CD4-positive, alpha-beta memory T cell (primary cell): ENCODE results near the gene SPINDOC. TPM values are rescaled to one million over a fixed set of nuclear protein-coding genes. Genes with fewer than 3 reads are reported as not detected.

ENCODE experiments used
- CTCF ChIA-PET: fragments of 350-600 bp; sonication (Branson Sonifier 250); formaldehyde crosslinking; loops from one replicate; lab custom pipeline; 2021; ENCODE audit warnings: inconsistent platforms; ENCODE audit not compliant: partially characterized antibody; lab: Charles Lee
- POLR2A ChIA-PET: fragments of 350-600 bp; sonication (Branson Sonifier 250); formaldehyde crosslinking; loops from one replicate; lab custom pipeline; 2021; ENCODE audit not compliant: partially characterized antibody; lab: Charles Lee
- DNase-seq, 5 donors: peaks; one replicate each; pipeline versions ENCODE4 v3.0.0 to v3.0.0-alpha.2; 2020 to 2022; ENCODE audit warnings: mixed read lengths in 1 of 5
- H3K27ac ChIP-seq: one replicate; pipeline ENCODE4 v1.7.0; 2013; ENCODE audit warnings: low read depth, low read length
- H3K27me3 ChIP-seq: 2 replicates; pipeline ENCODE4 v1.7.0; 2013; ENCODE audit warnings: mild to moderate bottlenecking, low read length, moderate library complexity; ENCODE audit not compliant: insufficient read depth
- H3K36me3 ChIP-seq: 2 replicates; pipeline ENCODE4 v1.7.0; 2013; ENCODE audit warnings: mild to moderate bottlenecking, low read length, moderate library complexity; ENCODE audit not compliant: insufficient read depth
- H3K4me1 ChIP-seq: 2 replicates; pipeline ENCODE4 v1.7.0; 2013; ENCODE audit warnings: mild to moderate bottlenecking, low read length, moderate library complexity; ENCODE audit not compliant: insufficient read depth
- H3K4me3 ChIP-seq, 2 donors: one replicate each; pipeline ENCODE4 v1.7.0; 2013; ENCODE audit warnings: low read length in 2 of 2, mild to moderate bottlenecking in 1 of 2
- H3K9me3 ChIP-seq, 2 donors: one replicate each; pipeline ENCODE4 v1.7.0; 2013; ENCODE audit warnings: low read length in 2 of 2, control low read depth in 1 of 2; ENCODE audit not compliant: control insufficient read depth in 1 of 2
- H3K27ac Mint-ChIP-seq, 7 donors: one replicate each; pipeline ENCODE4 v1.8.0; 2020 to 2021; ENCODE audit warnings: mixed read lengths in 7 of 7, mild to moderate bottlenecking in 6 of 7, inconsistent platforms in 3 of 7, moderate library complexity in 3 of 7
- H3K27me3 Mint-ChIP-seq, 2 donors: one replicate each; pipeline ENCODE4 v1.8.0; 2020 to 2021; ENCODE audit warnings: mixed read lengths in 2 of 2
- H3K36me3 Mint-ChIP-seq, 2 donors: one replicate each; pipeline ENCODE4 v1.8.0; 2020 to 2021; ENCODE audit warnings: mixed read lengths in 2 of 2, inconsistent platforms in 1 of 2, mild to moderate bottlenecking in 1 of 2
- H3K4me1 Mint-ChIP-seq, 4 donors: one replicate each; pipeline ENCODE4 v1.8.0; 2020 to 2021; ENCODE audit warnings: mixed read lengths in 4 of 4, mild to moderate bottlenecking in 1 of 4
- H3K4me3 Mint-ChIP-seq, 8 donors: one replicate each; pipeline ENCODE4 v1.8.0; 2020 to 2021; ENCODE audit warnings: mixed read lengths in 8 of 8, mild to moderate bottlenecking in 7 of 8, moderate library complexity in 6 of 8, inconsistent platforms in 3 of 8
- H3K9me3 Mint-ChIP-seq, 8 donors: one replicate each; pipeline ENCODE4 v1.8.0; 2020 to 2021; ENCODE audit warnings: mixed read lengths in 8 of 8, mild to moderate bottlenecking in 5 of 8, inconsistent platforms in 3 of 8, moderate library complexity in 1 of 8
- intact Hi-C: fragments of 100-400 bp; cut with micrococcal nuclease; formaldehyde crosslinking; loops from one replicate; pipeline ENCODE4 v1.15.1; 2023
- polyA plus RNA-seq, 2 donors: library from polyadenylated mRNA; unstranded; fragments of 300-500 nt; fragmentation: Illumina TruSeq; gene quantifications; one replicate each; pipeline ENCODE4 v1.2.3, GENCODE V29; 2021
- total RNA-seq, 2 experiments: library from RNA; stranded (reverse); gene quantifications; one replicate each; pipeline ENCODE4 v1.2.3, GENCODE V29; 2021

Gene SPINDOC
- total and polyA plus RNA-seq, 4 experiments from 2014 or later: 0.63 to 14.8 (median 6.5) TPM

DNA sequence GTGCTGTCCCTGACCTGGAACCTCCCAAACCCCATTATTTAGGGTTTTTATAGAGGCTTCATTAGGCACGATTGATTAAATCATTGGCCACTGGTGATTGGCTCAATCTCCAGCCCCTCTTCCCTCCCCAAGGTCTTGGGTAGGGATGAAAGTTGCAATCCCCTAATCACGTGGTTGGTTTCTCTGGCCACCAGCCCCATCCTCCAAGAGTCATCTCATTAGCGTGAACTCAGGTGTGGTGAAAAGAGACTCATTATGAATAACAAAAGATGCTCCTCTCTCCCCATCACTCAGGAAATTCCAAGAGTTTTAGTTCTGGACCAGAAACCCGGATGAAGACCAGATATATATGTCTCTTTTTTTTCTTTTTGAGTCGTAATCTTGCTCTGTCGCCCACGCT is 18.1 kb downstream of the SPINDOC start:
- ChIA-PET CTCF (interaction anchor here (12.0 kb wide), 1 partner anchor 117 kb away, joined by 337 read pairs; no protein-coding TSS in a partner anchor), POLR2A (interaction anchor here (1.6 kb wide), 1 partner anchor 57 kb away, joined by 6 read pairs; no protein-coding TSS in a partner anchor)
- Histone ChIP-seq H3K4me3 (no peak overlapping the region), H3K36me3 (no peaks in the 10 kb centered on the region), H3K27ac (no peak overlapping the region), H3K9me3 (no peaks in the 10 kb centered on the region), H3K27me3 (no peaks in the 10 kb centered on the region), H3K4me1 (no peaks in the 10 kb centered on the region)
- intact Hi-C loops: no loop called here
- DNase-seq: no peak
- no peak overlapping the region for H3K4me3 Mint-ChIP-seq
- no peak overlapping the region for H3K27ac Mint-ChIP-seq
- no peaks in the 10 kb centered on the region for H3K9me3 Mint-ChIP-seq
- peaks cover 0 to 4% (median 3%) of the 10 kb centered on the region in 4 donors for H3K4me1 Mint-ChIP-seq
- no peaks in the 10 kb centered on the region for H3K27me3 Mint-ChIP-seq
- H3K36me3 Mint-ChIP-seq: no peaks in the 10 kb centered on the region

DNA sequence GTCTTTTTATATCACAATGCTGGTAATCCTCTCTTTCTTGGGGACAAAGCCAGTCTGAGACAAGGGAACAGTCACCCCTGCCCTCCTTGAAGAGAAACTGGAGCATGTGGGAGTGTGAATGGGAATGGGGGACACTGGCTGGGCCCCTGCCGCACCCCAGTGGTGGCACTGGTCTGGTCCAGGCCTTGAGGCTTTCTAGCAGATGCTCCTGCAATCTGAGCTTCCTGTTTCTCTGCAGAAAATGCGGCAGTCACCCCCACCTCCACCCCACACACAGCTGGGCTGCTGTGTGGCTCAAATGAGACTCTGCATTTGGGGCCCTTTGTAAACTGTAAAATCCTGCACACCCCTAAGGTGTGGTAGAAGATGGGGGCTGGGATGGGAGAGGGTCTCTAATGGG is 19.1 kb downstream of the SPINDOC start:
- intact Hi-C loops: no loop called here
- DNase-seq: no peak
- H3K4me1 Mint-ChIP-seq: peaks cover 4 to 12% (median 8%) of the 10 kb centered on the region in 4 donors
- no peaks in the 10 kb centered on the region for H3K9me3 Mint-ChIP-seq
- CTCF ChIA-PET: interaction anchor here (12.0 kb wide), 1 partner anchor 116 kb away, joined by 337 read pairs; no protein-coding TSS in a partner anchor
- H3K36me3 ChIP-seq: no peaks in the 10 kb centered on the region
- no peaks in the 10 kb centered on the region for H3K27me3 Mint-ChIP-seq
- H3K4me3 Mint-ChIP-seq: no peak overlapping the region
- peak overlapping the region in 1 of 7 donors; percentile 68 for H3K27ac Mint-ChIP-seq
- H3K4me3 ChIP-seq: no peak overlapping the region
- POLR2A ChIA-PET: interaction anchor here (0.9 to 1.6 kb wide), 2 partner anchors 56 to 153 kb away, joined by 3 to 6 read pairs; no protein-coding TSS in a partner anchor
- H3K27ac ChIP-seq: no peak overlapping the region
- H3K9me3 ChIP-seq: no peaks in the 10 kb centered on the region
- peaks cover 2% of the 10 kb centered on the region for H3K4me1 ChIP-seq
- H3K36me3 Mint-ChIP-seq: no peaks in the 10 kb centered on the region
- no peaks in the 10 kb centered on the region for H3K27me3 ChIP-seq

DNA sequence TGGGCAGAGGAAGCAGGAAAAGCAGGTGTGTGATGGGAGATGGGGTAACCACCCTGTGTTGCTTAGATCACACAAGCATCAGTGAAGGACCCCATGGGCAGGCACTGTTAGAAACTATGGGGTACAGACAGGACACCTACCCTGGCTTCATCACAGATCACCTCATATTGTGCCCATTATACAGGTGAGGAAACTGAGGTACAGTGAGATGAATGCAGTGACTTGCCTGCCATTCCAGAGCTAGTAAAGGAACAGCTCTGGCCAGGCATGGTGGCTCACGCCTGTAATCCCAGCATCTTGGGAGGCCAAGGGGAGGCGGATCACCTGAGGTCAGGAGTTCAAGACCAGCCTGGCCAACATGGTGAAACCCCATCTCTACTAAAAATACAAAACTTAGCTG is 19.8 kb downstream of the SPINDOC start:
- POLR2A ChIA-PET: interaction anchor here (0.6 to 0.9 kb wide), 2 partner anchors 104 to 153 kb away, joined by 3 to 4 read pairs; no protein-coding TSS in a partner anchor
- no peaks in the 10 kb centered on the region for H3K27me3 Mint-ChIP-seq
- intact Hi-C loops: no loop called here

DNA sequence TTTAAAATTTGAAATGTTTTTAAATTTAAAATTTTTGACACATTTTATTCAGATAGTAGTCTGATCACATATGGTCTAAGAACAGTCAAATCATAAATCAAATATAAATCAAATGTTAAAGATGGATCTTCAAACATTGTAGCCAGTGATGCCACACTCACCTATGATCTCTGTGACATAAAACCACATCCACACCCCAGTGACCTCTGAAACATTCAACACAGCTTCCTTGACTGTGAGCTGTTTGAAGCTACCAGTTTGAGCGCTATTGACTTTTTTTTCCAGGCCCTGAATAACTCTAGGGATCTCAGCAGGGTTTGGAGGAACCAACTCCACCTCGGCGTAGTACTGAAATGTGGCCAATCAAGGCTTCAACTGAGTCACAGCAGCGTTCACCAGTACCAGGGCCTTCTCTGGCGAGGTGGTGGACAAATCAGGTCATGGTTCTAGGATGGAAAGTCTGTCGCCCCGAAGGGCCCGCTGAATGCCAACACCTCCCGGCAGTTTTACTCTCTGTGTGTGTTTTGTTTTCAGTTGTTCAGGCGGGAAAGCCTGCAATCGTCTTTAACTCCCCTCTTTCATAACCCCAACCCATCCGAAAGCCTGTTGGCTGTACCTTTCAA is 21.4 kb downstream of the SPINDOC start:
- H3K9me3 Mint-ChIP-seq: no peaks in the 10 kb centered on the region
- no peak overlapping the region for H3K27ac Mint-ChIP-seq
- H3K36me3 Mint-ChIP-seq: peaks cover 0 to 4% of the 10 kb centered on the region in 2 donors
- no peak for DNase-seq
- H3K4me1 ChIP-seq: peaks cover 13% of the 10 kb centered on the region
- intact Hi-C loops: loop anchor here (5.0 kb wide), 1 partner anchor 67 kb away; the partner anchor contains the start of gene ZFTA
- H3K4me3 Mint-ChIP-seq: no peak overlapping the region
- H3K9me3 ChIP-seq: no peaks in the 10 kb centered on the region
- H3K27me3 Mint-ChIP-seq: no peaks in the 10 kb centered on the region
- H3K27me3 ChIP-seq: no peaks in the 10 kb centered on the region
- ChIA-PET POLR2A (interaction anchor here (1.2 kb wide), 1 partner anchor 111 kb away, joined by 3 read pairs; no protein-coding TSS in a partner anchor), CTCF (interaction anchor here (1.1 to 12.0 kb wide), 6 partner anchors 72 to 315 kb away, joined by 3 to 337 read pairs (median 5); no protein-coding TSS in a partner anchor)
- peaks cover 14 to 29% (median 18%) of the 10 kb centered on the region in 4 donors for H3K4me1 Mint-ChIP-seq
- H3K4me3 ChIP-seq: no peak overlapping the region
- no peaks in the 10 kb centered on the region for H3K36me3 ChIP-seq
- H3K27ac ChIP-seq: no peak overlapping the region

More for the DNA sequence above, 19.8 kb downstream of the SPINDOC start:
- Mint-ChIP-seq H3K36me3 (no peaks in the 10 kb centered on the region), H3K9me3 (no peaks in the 10 kb centered on the region), H3K27ac (no peak overlapping the region), H3K4me1 (peaks cover 11 to 19% (median 14%) of the 10 kb centered on the region in 4 donors), H3K4me3 (no peak overlapping the region)
- CTCF ChIA-PET: interaction anchor here (1.5 to 12.0 kb wide), 3 partner anchors 74 to 316 kb away, joined by 3 to 337 read pairs (median 6); no protein-coding TSS in a partner anchor
- Histone ChIP-seq H3K4me3 (no peak overlapping the region), H3K27ac (no peak overlapping the region), H3K4me1 (peaks cover 9% of the 10 kb centered on the region), H3K36me3 (no peaks in the 10 kb centered on the region), H3K27me3 (no peaks in the 10 kb centered on the region), H3K9me3 (no peaks in the 10 kb centered on the region)
- DNase-seq: no peak

DNA sequence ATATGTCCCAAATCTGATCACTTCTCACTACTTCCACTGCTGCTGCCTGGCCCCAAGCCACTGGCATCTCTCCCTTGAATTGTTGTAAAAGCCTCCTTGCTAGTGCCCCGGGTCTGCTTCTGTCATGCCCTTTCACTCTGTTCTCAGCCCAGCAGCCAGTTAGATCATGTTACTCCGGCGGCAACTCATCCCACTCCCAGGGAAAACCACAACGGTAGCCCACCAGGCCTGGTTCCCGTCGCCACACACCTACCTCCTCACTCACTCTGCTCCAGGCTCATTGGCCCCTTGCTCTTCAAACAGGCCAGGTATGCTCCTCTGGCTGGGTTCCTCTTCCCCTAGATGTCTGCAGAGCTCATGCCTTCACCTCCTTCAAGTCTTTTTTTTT is 21.9 kb downstream of the SPINDOC start:
- H3K27ac Mint-ChIP-seq: peak overlapping the region in 1 of 7 donors; percentile 5
- peaks cover 14 to 35% (median 20%) of the 10 kb centered on the region in 4 donors for H3K4me1 Mint-ChIP-seq
- H3K9me3 ChIP-seq: no peaks in the 10 kb centered on the region
- intact Hi-C loops: loop anchor here (5.0 kb wide), 1 partner anchor 68 kb away; the partner anchor contains the start of gene ZFTA
- H3K36me3 Mint-ChIP-seq: peaks cover 0 to 9% of the 10 kb centered on the region in 2 donors
- ChIA-PET POLR2A (no interaction called here), CTCF (interaction anchor here (0.7 to 12.0 kb wide), 12 partner anchors 57 to 317 kb away, joined by 3 to 337 read pairs (median 17); partner anchors contain the start of gene RCOR2)
- no peak for DNase-seq
- no peak overlapping the region for H3K27ac ChIP-seq
- no peak overlapping the region for H3K4me3 Mint-ChIP-seq
- H3K27me3 Mint-ChIP-seq: no peaks in the 10 kb centered on the region
- no peak overlapping the region for H3K4me3 ChIP-seq
- no peaks in the 10 kb centered on the region for H3K9me3 Mint-ChIP-seq
- no peaks in the 10 kb centered on the region for H3K27me3 ChIP-seq
- H3K4me1 ChIP-seq: peaks cover 13% of the 10 kb centered on the region
- H3K36me3 ChIP-seq: no peaks in the 10 kb centered on the region

DNA sequence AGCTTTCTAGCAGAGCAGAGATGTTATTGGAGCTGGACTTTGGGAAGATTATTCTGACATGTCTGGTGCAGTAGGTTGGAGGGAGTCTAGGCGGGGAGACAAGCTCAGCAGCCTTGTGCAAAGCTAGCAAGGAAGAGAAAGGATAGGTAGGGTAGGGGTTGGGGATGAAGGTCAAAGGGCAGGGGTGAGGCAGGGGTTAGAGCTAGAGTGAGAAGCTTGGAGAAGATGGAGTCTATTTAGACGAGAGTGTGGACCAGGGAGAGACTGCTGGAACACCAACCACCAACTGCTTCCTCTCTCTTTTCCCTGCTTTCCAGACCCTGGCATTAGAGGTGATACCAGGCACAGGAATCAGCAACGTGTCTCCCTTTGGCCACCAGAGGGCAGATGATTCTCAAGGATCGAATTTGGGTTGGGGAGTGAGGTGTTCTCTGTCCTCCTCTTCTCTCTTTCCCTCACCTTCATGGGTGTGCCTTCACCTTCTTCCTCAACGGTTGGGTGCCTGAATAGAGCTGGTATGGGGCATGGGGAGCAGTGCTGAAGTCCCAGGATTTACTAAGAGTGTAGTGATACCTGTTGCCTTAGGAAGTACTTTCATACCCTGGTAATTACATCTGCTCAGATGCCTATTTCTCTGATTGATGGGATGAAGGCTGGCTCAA is 23.9 kb downstream of the SPINDOC start:
- no peaks in the 10 kb centered on the region for H3K36me3 ChIP-seq
- peak; percentile 71 to 80 (median 77) for DNase-seq
- H3K4me1 ChIP-seq: peaks cover 33% of the 10 kb centered on the region
- Mint-ChIP-seq H3K9me3 (no peaks in the 10 kb centered on the region), H3K4me3 (peak overlapping the region; percentile 50 to 90 (median 77)), H3K4me1 (peaks cover 32 to 55% (median 39%) of the 10 kb centered on the region in 4 donors), H3K27ac (peak overlapping the region; percentile 85 to 96 (median 91)), H3K36me3 (peaks cover 0 to 21% of the 10 kb centered on the region in 2 donors), H3K27me3 (no peaks in the 10 kb centered on the region)
- ChIA-PET POLR2A (interaction anchor here (0.9 to 5.2 kb wide), 15 partner anchors 11 to 409 kb away, joined by 3 to 83 read pairs (median 12); partner anchors contain the start of genes OTUB1 and RCOR2), CTCF (interaction anchor here (0.7 to 12.0 kb wide), 47 partner anchors 9 to 358 kb away, joined by 3 to 337 read pairs (median 7); partner anchors contain the start of genes NAA40 and RCOR2)
- intact Hi-C loops: loop anchor here (1.0 to 5.0 kb wide), 6 partner anchors 69 to 316 kb away; partner anchors contain the start of gene ZFTA
- no peaks in the 10 kb centered on the region for H3K9me3 ChIP-seq
- peak overlapping the region; percentile 60 for H3K27ac ChIP-seq
- H3K27me3 ChIP-seq: no peaks in the 10 kb centered on the region
- peak overlapping the region in 1 of 2 donors; percentile 1 for H3K4me3 ChIP-seq
